Activated CD8-positive, alpha-beta memory T cell treated with anti-CD3 and anti-CD28 coated beads, Interleukin-2, amount 50 U/mL, for 4 hours (primary cell): ENCODE measurements around the gene OLIG1.

Experiments used
- DNase-seq: peaks from one replicate; pipeline ENCODE4 v3.0.0-alpha.2; 2020

Gene OLIG1

GRCh38 chr21:33031152-33031911 lies 38.6 kb upstream of the OLIG1 start:
- no peak for DNase-seq

- no peak for DNase-seq
These were observed 37.4 kb upstream of the OLIG1 start for GRCh38 chr21:33032434-33033047.

- no peak for DNase-seq
These were observed 36.6 kb upstream of the OLIG1 start for GRCh38 chr21:33033094-33033951.

DNA sequence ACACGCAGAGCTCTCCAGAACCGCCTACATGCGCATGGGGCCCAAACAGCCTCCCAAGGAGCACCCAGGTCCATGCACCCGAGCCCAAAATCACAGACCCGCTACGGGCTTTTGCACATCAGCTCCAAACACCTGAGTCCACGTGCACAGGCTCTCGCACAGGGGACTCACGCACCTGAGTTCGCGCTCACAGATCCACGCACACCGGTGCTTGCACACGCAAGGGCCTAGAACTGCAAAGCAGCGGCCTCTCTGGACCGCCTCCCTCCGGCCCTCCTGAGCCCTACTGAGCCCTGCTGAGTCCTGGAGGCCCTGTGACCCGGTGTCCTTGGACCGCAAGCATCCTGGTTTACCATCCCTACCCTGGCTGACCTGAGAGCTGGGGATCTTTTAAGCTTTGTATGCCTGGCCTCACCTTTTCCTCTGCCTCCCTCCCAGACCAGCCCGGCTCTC lies 36.0 kb upstream of the OLIG1 start:
- no peak for DNase-seq

DNA sequence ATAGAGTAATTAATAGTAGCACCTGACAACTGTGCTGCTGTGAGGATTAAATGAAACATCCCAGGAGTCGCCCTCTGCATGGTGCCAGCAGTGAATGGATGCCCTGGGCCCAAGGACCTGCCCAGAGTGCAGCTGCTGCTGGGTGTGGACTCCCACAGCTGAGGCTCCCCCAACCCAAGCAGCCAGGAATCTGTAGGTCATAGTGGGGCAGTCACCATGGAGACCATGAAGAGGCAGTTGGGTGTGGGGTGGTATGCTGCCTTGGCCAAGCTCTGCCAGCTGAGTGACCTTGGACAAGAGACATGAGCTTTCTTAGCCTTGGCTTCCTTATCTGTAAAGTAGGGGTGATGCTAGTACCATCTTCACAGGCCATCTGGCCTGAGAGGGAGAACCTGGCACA lies 34.8 kb upstream of the OLIG1 start:
- no peak for DNase-seq

DNA sequence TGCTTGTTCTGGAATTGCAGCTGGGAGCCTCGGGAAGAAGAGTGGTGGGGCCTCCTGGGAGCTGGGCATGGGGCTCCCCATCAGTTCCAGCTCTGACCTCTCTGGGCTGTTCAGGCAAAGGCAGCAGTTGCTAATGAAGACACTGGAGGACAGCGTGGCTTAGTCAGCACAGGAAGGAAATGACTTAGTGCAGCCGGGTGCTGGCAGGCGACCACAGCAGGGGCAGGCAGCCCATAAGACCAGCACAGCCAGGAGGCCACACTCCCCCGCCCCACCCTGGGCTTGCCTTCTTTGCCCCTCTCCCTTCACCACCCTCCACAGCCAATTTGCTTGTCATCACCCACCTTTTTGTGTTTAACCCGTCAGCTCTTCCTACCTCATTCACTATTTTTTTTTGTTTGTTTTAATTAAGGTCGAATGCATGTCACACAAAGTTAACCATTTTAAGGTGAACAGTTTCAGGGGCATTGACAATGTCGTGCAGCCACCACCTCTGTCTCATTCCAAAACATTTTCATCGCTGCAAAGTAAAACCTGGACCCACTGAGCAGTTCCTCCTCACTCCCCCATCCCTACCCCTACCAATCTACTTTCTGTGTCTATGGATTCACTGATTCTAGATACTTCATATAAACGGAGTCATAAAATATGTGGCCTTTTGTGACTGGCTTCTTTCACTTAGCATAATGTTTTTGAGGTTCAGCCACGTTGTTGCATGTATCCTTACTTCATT lies 33.3 kb upstream of the OLIG1 start:
- no peak for DNase-seq

GRCh38 chr21:33037501-33037900 lies 32.4 kb upstream of the OLIG1 start:
- DNase-seq = no peak

GRCh38 chr21:33039536-33039935 lies 30.4 kb upstream of the OLIG1 start:
- no peak for DNase-seq

- DNase-seq = no peak
These were observed 29.7 kb upstream of the OLIG1 start for GRCh38 chr21:33040215-33040614.

DNA sequence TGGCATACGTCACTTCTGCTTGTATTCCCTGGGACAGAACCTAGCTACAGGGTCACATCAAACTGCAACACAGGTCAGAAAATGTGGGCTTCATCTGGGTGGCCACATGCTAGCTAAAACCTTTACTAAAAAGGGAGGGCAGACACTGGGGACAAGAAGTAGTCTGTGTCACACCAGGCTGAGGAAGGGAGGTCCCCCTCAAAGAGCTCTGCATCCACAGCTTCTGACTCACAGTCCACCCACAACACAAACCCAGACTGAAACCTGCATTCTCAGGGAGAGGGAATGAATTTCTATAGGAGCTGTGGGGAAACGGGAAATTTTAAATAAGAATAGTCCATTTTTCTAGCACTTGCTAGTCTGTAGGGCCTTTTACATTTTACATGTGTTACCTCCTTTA lies 28.0 kb upstream of the OLIG1 start:
- no peak for DNase-seq

GRCh38 chr21:33042812-33043211 lies 27.1 kb upstream of the OLIG1 start:
- no peak for DNase-seq

DNA sequence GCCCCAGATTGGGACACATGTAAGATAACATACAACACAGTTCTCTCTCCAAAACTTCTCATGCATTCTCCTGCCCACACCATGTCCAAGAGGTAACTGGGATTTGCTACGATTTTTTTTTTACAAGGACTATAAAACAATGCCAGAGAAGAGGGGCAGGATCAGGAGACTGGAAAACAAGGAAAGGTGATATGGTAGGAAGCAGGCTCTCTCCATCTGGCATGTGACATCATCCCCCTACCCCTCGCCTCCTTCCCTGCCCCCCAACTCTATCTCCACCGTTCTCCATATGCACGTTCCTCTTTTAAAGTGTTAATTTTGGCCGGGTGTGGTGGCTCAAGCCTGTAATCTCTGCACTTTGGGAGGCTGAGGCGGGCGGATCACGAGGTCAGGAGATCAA lies 23.5 kb upstream of the OLIG1 start:
- no peak for DNase-seq

DNA sequence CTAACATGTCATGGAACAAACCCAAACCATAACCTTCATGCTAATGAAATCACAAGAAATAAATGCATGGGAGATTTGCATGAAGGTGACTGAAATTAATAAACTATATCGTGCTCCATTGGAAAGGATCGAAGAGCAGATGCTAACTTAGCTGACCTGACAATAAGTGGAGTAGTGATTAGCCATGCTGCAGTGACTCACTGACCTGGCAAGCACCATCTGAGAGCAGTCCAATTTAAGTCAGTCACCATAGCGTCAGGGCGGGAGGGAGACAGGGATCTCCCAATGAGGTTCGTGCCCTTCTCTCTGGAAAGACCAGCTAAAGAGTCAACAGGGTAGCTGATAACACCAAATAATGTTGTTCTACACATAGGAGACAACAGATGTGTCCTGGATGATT lies 22.7 kb upstream of the OLIG1 start:
- DNase-seq = no peak

GRCh38 chr21:33051925-33052324 lies 18.0 kb upstream of the OLIG1 start:
- no peak for DNase-seq

- no peak for DNase-seq
These were observed 16.0 kb upstream of the OLIG1 start for GRCh38 chr21:33053951-33054350.

DNA sequence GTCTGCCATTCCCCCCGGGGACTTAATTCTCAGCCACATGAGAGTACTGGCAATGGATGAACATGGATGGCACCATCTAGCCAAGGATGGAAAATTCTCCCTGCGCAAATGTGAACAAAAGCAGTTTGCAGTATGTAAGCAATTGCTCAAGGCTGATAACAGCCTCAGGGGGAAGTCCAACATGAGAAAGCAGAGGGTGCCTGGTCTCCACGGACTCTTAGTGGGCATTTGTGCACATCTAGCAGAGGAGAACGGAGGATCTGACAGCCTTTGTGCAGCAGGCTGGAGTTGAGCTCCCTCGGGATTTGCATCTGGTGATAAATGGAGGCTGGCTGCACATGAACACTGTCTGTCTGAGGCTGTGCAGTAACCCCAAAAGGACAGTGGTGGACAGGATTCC lies 13.9 kb upstream of the OLIG1 start:
- DNase-seq = no peak

DNA sequence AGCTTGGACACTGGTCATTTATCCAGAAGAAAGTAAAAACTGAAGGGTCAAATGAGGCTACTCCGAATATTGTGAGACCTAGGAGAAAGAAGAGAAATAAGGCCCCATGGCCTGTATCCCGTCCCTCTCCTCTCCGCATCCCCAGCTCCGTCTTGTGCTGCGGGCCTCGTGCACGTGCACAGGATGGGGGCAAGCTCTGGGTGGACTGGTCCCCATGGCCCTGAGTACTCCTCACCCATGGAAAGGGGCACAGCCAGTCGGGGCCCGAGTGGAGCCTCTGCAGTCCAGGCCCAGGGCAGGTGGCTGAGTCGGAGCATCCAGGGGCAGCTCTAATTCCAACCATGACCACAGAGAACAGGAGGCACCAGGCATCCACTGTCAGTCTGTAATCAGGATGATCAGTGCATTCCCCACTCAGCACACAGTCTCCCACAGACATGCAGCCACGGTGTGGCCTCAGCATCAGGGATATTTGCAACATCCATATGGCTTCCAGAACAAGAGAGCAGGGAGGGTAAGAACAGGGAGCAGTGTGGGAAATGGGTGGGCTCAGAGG lies 12.5 kb upstream of the OLIG1 start:
- DNase-seq = no peak

DNA sequence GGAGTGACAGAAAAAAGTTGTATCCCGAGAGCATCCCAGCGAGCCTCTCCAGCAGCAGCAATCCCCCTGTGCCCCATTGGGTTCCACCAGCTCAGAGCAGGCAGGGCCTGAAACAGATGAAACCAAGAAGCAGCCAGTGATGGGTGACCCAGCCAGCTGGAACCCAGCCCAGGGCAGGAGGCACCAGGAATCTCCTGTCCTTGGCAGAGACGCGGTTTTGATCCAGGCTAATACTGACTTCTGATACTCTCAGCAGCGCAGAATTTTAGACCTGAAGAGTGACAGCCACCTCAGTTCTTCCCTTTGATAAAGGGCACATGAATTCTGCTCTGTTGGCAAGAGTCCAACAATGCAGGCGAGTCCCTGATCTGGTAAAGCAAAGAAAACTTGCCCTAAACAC lies 11.4 kb upstream of the OLIG1 start:
- DNase-seq = no peak

DNA sequence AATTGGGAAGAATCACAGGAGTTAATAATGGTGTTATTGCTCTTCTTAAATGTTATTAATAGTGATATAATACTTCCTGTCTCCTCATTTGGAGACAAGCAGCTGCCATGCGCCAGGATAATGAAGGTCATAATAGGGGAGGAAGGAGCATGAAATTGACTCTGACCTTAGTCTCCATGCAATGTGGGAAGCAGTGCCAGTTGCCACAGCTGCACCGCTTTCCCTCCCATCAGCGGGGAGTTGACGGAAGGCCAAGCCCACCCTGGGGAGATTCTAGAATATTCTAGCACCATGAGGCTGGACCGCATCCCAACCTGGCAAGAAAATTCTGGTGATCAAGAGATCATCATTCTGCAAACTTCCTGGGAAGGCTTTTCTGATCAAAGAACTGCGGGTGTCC lies 11.0 kb upstream of the OLIG1 start:
- no peak for DNase-seq

GRCh38 chr21:33059380-33059841 lies 10.5 kb upstream of the OLIG1 start:
- no peak for DNase-seq

DNA sequence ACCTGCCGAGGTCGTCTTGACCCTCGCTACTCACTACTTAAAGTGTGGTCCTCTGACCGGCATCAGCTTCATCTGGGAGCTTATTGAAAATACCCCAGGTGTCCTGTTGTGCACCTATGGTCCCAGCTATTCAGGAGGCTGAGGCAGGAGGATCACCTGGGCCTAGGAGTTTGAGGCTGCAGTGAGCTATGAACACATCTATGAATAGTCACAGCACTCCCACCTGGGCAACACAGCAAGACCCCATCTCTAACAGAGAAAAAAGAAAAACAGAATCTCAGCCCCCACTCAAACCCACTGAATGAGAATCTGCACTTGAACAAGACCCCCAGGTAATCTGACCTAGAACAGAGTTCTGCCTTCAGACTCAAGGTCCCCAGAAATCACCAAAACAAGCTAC lies 8.7 kb upstream of the OLIG1 start:
- DNase-seq = no peak

DNA sequence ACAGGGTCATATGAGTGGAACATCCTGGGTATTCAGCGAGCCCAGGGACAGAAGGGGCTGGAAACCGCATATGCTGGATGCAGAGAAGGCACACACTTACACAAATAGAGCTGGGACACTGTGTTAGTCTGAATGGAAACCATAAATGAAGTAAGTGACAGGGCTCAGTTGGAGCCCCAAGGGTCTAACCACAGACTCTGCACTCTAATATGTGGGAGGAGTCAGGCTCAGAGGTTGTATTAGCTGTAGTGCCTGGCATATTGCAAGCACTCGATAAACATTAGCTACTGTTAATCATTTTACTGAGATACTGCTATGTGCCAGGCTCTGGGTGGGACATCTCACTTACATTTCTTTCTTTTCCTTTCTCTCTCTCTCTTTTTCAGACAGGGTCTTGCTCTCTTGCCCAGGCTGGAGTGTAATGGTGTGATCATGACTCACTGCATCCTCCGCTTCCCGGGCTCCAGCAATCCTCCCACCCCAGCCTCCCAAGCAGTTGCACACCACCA lies 6.5 kb upstream of the OLIG1 start:
- no peak for DNase-seq
